RWPE2 (cell line): ENCODE data around the gene FOXN3.
"Not testable (repeated sequence)": the region's sequence is repeated elsewhere in the genome, so short reads cannot be mapped to it uniquely, and the experiment has no call there.

Source experiments
- ATAC-seq: fragments of 200-7000 bp; cut with Tn5 transposase; 3 replicates; pipeline ENCODE4 v1.9.1; 2021; ENCODE audit warnings: low read depth
- DNase-seq: peaks from one replicate; pipeline ENCODE4 v3.0.0-alpha.2; 2020; ENCODE audit warnings: low spot score
- H3K27ac ChIP-seq: fragments of 450-650 bp; 2 replicates; pipeline ENCODE4 v1.5.1; 2017; ENCODE audit warnings: mild to moderate bottlenecking; ENCODE audit not compliant: poor library complexity, severe bottlenecking
- H3K27me3 ChIP-seq: fragments of 250-450 bp; sonication (Bioruptor Pico); 2 replicates; pipeline ENCODE4 v1.5.1; 2021; ENCODE audit warnings: mild to moderate bottlenecking, moderate library complexity; ENCODE audit not compliant: insufficient read depth, poor library complexity, severe bottlenecking
- H3K36me3 ChIP-seq: fragments of 250-450 bp; sonication (Bioruptor Pico); 2 replicates; pipeline ENCODE4 v1.5.1; 2020; ENCODE audit warnings: low read depth, mild to moderate bottlenecking, moderate library complexity
- H3K4me1 ChIP-seq: fragments of 250-450 bp; sonication (Bioruptor Pico); 2 replicates; pipeline ENCODE4 v1.5.1; 2021; ENCODE audit warnings: mild to moderate bottlenecking, moderate library complexity; ENCODE audit not compliant: insufficient read depth, poor library complexity, severe bottlenecking
- H3K4me3 ChIP-seq: fragments of 250-450 bp; sonication (Bioruptor Pico); 2 replicates; pipeline ENCODE4 v1.5.1; 2021; ENCODE audit warnings: mild to moderate bottlenecking, moderate library complexity; ENCODE audit not compliant: severe bottlenecking
- H3K9me3 ChIP-seq: fragments of 250-450 bp; sonication (Bioruptor Pico); 2 replicates; pipeline ENCODE4 v1.5.1; 2021; ENCODE audit warnings: mild to moderate bottlenecking, moderate library complexity; ENCODE audit not compliant: severe bottlenecking
- TF ChIP-seq, protein P1 (sequence below): fragments of 450-650 bp; IDR thresholded peaks from one replicate; pipeline ENCODE4 v1.5.1; 2017; ENCODE audit warnings: mild to moderate bottlenecking, moderate library complexity; ENCODE audit not compliant: poor library complexity, severe bottlenecking

Gene FOXN3

DNA sequence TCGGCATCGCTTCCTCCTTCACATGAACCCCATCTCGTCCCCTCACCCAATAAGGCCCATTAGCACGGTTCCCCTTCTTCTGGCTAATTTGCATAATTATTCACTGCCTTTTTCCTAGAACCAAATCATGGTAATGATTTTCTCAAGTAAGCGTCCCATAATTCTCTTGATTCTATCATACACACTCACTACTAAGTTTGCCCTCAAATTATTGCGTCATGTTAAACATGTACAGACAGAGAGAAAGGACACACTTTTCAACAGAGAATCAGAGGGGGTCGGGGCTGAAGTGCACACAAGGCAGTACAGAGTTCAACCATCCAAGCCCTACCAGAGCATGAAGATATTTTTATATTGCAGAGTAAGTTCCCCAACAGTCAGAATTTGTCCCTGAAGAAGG is 256.6 kb downstream of the FOXN3 start:
- TF ChIP-seq, protein P1, sequence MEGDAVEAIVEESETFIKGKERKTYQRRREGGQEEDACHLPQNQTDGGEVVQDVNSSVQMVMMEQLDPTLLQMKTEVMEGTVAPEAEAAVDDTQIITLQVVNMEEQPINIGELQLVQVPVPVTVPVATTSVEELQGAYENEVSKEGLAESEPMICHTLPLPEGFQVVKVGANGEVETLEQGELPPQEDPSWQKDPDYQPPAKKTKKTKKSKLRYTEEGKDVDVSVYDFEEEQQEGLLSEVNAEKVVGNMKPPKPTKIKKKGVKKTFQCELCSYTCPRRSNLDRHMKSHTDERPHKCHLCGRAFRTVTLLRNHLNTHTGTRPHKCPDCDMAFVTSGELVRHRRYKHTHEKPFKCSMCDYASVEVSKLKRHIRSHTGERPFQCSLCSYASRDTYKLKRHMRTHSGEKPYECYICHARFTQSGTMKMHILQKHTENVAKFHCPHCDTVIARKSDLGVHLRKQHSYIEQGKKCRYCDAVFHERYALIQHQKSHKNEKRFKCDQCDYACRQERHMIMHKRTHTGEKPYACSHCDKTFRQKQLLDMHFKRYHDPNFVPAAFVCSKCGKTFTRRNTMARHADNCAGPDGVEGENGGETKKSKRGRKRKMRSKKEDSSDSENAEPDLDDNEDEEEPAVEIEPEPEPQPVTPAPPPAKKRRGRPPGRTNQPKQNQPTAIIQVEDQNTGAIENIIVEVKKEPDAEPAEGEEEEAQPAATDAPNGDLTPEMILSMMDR, result no peak
- ATAC-seq, result no peak
- Histone ChIP-seq H3K36me3 (no peaks in the 10 kb centered on the region; the same call in 1 of the 2 replicates), H3K4me3 (no peak overlapping the region), H3K27me3 (no peaks in the 10 kb centered on the region), H3K9me3 (no peaks in the 10 kb centered on the region), H3K27ac (no peak overlapping the region), H3K4me1 (no peaks in the 10 kb centered on the region)
- DNase-seq, result no peak

DNA sequence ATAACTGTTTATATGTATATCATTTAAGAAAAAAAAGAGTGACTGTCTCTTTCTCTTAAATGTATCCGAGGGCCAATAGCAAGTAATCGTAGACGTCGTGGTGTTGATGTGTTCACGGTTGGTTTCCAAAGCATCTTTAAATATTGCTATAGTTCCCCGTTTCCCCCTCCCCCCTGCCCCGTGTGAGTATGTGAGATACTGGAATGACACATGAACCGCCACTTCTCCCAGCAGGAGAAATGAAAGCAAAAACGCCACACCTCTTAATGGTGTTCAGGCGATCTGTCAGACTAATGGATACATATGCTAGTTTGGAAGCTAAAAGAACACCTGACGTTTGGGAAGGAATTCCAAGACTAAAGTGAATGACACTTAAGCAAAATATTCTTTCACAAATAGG is 258.3 kb downstream of the FOXN3 start:
- TF ChIP-seq, protein P1, result no peak
- no peaks in the 10 kb centered on the region for H3K4me1 ChIP-seq
- no peaks in the 10 kb centered on the region; the same call in 1 of the 2 replicates for H3K36me3 ChIP-seq
- no peak overlapping the region for H3K27ac ChIP-seq
- H3K27me3 ChIP-seq, result no peaks in the 10 kb centered on the region
- DNase-seq, result no peak
- ATAC-seq, result no peak
- no peaks in the 10 kb centered on the region for H3K9me3 ChIP-seq
- H3K4me3 ChIP-seq, result no peak overlapping the region

DNA sequence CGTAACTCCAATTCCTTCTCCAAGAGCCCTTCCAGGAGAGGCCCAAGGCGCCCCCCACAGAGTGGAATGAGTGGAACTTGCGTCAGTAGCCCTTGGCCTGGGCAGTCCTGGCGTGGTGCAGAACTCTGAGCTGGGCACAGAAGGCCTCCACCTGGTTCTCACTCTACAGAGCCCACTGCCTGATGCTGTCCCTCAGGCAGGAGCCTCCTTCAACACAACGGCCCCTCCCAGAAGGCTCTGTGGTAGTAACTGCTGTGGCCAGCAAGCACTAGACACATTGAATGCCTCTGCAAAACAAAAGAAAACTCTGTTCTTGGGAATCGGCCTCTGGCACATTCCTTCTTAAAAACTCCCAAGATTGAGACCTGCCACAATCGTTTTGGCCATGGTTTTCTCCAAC is 258.9 kb downstream of the FOXN3 start:
- not testable (repeated sequence) for H3K36me3 ChIP-seq, ATAC-seq

DNA sequence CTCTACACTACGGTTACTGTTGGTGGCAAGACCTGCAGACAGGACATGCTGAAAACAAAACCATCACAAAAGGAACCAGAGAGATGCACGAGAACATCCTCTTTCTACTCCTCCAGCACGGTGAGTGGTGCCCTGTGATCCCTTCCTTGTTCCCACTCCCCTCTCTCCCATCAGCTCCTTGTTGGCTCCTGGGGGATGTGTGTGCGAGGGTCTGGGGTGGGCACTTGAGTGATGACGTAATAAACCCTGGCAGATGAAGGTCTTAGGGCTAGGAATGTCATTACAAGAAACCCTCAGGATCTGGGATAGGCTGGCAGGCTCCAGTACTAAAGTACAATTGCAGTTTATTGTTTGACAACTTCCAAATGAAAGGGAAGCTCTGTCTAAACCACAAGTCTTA is 261.5 kb downstream of the FOXN3 start:
- H3K4me1 ChIP-seq, result no peaks in the 10 kb centered on the region
- ATAC-seq, result no peak
- H3K27ac ChIP-seq, result no peak overlapping the region
- no peaks in the 10 kb centered on the region for H3K9me3 ChIP-seq
- TF ChIP-seq, protein P1, result no peak
- no peaks in the 10 kb centered on the region for H3K36me3 ChIP-seq
- no peak for DNase-seq
- H3K27me3 ChIP-seq, result no peaks in the 10 kb centered on the region
- H3K4me3 ChIP-seq, result no peak overlapping the region

More for the DNA sequence above, 258.9 kb downstream of the FOXN3 start:
- H3K4me3 ChIP-seq, H3K9me3 ChIP-seq, DNase-seq, H3K27ac ChIP-seq, H3K4me1 ChIP-seq, H3K27me3 ChIP-seq: not testable (repeated sequence)

DNA sequence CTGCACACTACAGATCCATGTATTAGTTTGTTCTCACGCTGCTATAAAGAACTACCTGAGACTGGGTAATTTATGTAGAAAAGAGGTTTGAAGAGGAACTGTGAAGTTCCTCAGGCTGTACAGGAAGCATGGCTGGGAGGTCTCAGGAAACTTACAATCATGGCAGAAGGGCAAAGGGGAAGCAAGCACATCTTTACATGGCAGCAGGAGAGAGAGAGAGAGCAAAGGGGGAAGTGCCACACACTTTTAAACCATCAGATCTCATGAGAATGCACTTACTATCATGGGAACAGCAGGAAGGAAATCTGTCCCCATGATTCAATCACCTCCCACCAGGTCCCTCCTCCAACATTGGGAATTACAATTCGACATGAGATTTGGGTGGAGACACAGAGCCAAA is 265.3 kb downstream of the FOXN3 start:
- not testable (repeated sequence) for H3K4me1 ChIP-seq, H3K27me3 ChIP-seq, H3K4me3 ChIP-seq, H3K36me3 ChIP-seq, DNase-seq, ATAC-seq, H3K9me3 ChIP-seq, H3K27ac ChIP-seq

DNA sequence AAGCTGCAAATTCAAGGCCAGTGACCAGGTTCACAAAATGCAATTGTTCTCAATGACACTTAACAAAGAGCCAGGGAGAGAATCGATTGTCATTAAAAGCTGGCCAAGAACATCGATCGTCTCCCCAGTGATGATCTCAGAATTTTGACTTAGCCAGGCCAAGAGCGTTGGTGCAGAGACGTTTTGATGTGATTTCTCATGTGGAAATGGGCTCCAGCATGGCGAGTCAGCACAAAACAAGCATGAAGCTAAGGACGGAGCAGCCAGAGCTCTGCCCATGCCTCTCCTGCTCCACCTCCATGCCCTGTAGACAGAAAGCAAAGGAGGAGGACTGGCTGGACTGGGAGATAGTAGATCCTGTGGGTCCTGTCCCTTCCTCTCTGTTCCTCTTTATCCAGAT is 270.8 kb downstream of the FOXN3 start:
- Histone ChIP-seq H3K4me1 (peaks cover 11% of the 10 kb centered on the region), H3K4me3 (no peak overlapping the region), H3K27me3 (no peaks in the 10 kb centered on the region), H3K36me3 (no peaks in the 10 kb centered on the region), H3K27ac (no peak overlapping the region), H3K9me3 (no peaks in the 10 kb centered on the region)
- TF ChIP-seq, protein P1, result no peak
- ATAC-seq (no peak), DNase-seq (no peak)
